Spleen (tissue), 7 donors: Measurements from ENCODE around the gene DUSP28.

Source experiments
- CTCF ChIP-seq, 11 experiments: fragments of 200-600 bp in 7 of 11; fragments of 450-650 bp in 4 of 11; sonication (generic) in 4 of 11; IDR thresholded peaks in 8 of 11; conservative IDR thresholded peaks in 3 of 11; 1 replicate in 7 of 11; 2 replicates in 4 of 11; pipeline versions ENCODE4 v1.4.0 to v1.8.0; 2016 to 2021; ENCODE audit warnings: antibody characterized with exemption in 11 of 11, inconsistent platforms in 4 of 11, mild to moderate bottlenecking in 1 of 11
- POLR2A ChIP-seq, 3 donors: fragments of 450-650 bp; IDR thresholded peaks; one replicate each; pipeline ENCODE4 v1.5.1; 2017; ENCODE audit warnings: antibody characterized with exemption in 3 of 3, mild to moderate bottlenecking in 1 of 3
- donor health status: DM: no; HTN: no; CAD: no; lungs with moderate emphysema.
- donor health status: DM: no; HTN: no; CAD: no.
- donor health status: DM: no; HTN: no; CAD: no.

DNA sequence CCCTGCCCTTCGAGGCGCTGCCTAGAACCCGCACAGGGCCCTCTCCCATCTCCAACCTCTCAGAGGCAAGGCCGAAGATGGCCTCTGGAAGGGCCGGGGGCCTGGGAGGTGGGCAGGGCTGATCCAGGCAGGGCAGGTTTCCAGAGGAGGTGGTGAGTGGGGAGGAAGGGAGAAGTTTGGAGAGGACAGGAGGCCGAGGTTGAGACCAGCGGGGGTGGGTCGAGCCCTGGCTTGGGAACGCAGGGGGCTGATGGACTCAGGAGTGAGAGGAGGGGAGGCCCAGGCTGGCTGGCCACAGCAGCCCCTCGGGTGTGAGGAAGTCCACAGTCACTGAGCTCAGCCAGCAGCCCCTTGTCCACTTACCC is 36.9 kb downstream of the DUSP28 start:
- TF ChIP-seq CTCF (IDR thresholded peaks at IDR 0.05 in 8 of 11, conservative IDR thresholded peaks at IDR 0.05 in 3 of 11) (no peak), POLR2A (IDR thresholded peaks at IDR 0.05) (no peak)
